Loucy (cell line): ENCODE measurements around the gene CASQ2.

Experiments used
- H2AFZ ChIP-seq: fragments of 200-600 bp; sonication (generic); 2 replicates; pipeline ENCODE4 v1.6.0; 2016; ENCODE audit warnings: antibody characterized with exemption, mild to moderate bottlenecking, low read length, moderate library complexity
- H3F3A ChIP-seq: fragments of 200-600 bp; 2 replicates; pipeline ENCODE4 v1.6.0; 2016; ENCODE audit warnings: antibody characterized with exemption, low read depth, mild to moderate bottlenecking
- H3K27me3 ChIP-seq: fragments of 200-600 bp; sonication (generic); 2 replicates; pipeline ENCODE4 v1.6.1; 2014; ENCODE audit warnings: low read length, mild to moderate bottlenecking; ENCODE audit not compliant: insufficient read depth, poor library complexity, severe bottlenecking
- H3K36me3 ChIP-seq: fragments of 200-600 bp; sonication (generic); 2 replicates; pipeline ENCODE4 v1.6.1; 2016; ENCODE audit warnings: low read length; ENCODE audit not compliant: insufficient read depth
- H3K4me1 ChIP-seq: fragments of 200-600 bp; sonication (generic); 2 replicates; pipeline ENCODE4 v1.5.1; 2014; ENCODE audit warnings: low read length, mild to moderate bottlenecking; ENCODE audit not compliant: insufficient read depth, poor library complexity, severe bottlenecking
- H3K4me2 ChIP-seq: fragments of 200-600 bp; sonication (generic); 2 replicates; pipeline ENCODE4 v1.6.0; 2014; ENCODE audit warnings: antibody characterized with exemption, low read length, low read depth, mild to moderate bottlenecking; ENCODE audit not compliant: poor library complexity, severe bottlenecking
- H3K4me3 ChIP-seq: fragments of 200-600 bp; sonication (generic); 2 replicates; pipeline ENCODE4 v1.5.1; 2014; ENCODE audit warnings: low read length, mild to moderate bottlenecking, mixed read lengths; ENCODE audit not compliant: poor library complexity, severe bottlenecking
- H3K79me2 ChIP-seq: fragments of 200-600 bp; sonication (generic); 2 replicates; pipeline ENCODE4 v1.6.1; 2014; ENCODE audit warnings: low read length; ENCODE audit not compliant: insufficient read depth
- H3K9ac ChIP-seq: fragments of 200-600 bp; sonication (generic); 2 replicates; pipeline ENCODE4 v1.6.0; 2014; ENCODE audit warnings: mild to moderate bottlenecking, low read depth, low read length, moderate library complexity; ENCODE audit not compliant: poor library complexity, severe bottlenecking
- H3K9me2 ChIP-seq: fragments of 200-600 bp; sonication (generic); replicated peaks from 2 replicates; pipeline ENCODE4 v1.6.1; 2016; ENCODE audit warnings: low read depth, low read length, mixed read lengths
- H3K9me3 ChIP-seq: fragments of 200-600 bp; sonication (generic); 2 replicates; pipeline ENCODE4 v1.6.1; 2014; ENCODE audit warnings: mild to moderate bottlenecking, antibody characterized with exemption, low read length, low read depth; ENCODE audit not compliant: insufficient read depth
- H4K20me1 ChIP-seq: fragments of 200-600 bp; sonication (generic); 2 replicates; pipeline ENCODE4 v1.6.0; 2014; ENCODE audit warnings: antibody characterized with exemption, low read length, mild to moderate bottlenecking; ENCODE audit not compliant: insufficient read depth, poor library complexity, severe bottlenecking
- CTCF ChIP-seq: fragments of 200-600 bp; sonication (generic); conservative IDR thresholded peaks from 2 replicates; pipeline ENCODE4 v1.5.1; 2014; ENCODE audit warnings: mild to moderate bottlenecking, antibody characterized with exemption, low read length
- EZH2phosphoT487 ChIP-seq: fragments of 200-600 bp; IDR thresholded peaks from 2 replicates; pipeline ENCODE4 v1.6.1; 2018; ENCODE audit warnings: antibody characterized with exemption, mild to moderate bottlenecking, moderate library complexity, borderline replicate concordance

CASQ2 gene

GRCh38 chr1:115748401-115749150 is 19.9 kb downstream of the CASQ2 start:
- no peaks in the 10 kb centered on the region for H3K27me3 ChIP-seq
- no peaks in the 10 kb centered on the region for H3F3A ChIP-seq
- H3K79me2 ChIP-seq = no peaks in the 10 kb centered on the region
- no peaks in the 10 kb centered on the region for H4K20me1 ChIP-seq
- no peak overlapping the region for H3K4me3 ChIP-seq
- H3K9ac ChIP-seq = no peak overlapping the region
- no peak for TF ChIP-seq CTCF
- no peak for TF ChIP-seq EZH2phosphoT487
- H3K9me3 ChIP-seq = no peaks in the 10 kb centered on the region
- no peak overlapping the region for H2AFZ ChIP-seq
- no peaks in the 10 kb centered on the region for H3K36me3 ChIP-seq
- no peak overlapping the region for H3K4me2 ChIP-seq
- H3K4me1 ChIP-seq = no peaks in the 10 kb centered on the region
- H3K9me2 ChIP-seq = no peaks in the 10 kb centered on the region

GRCh38 chr1:115746021-115746690 is 22.4 kb downstream of the CASQ2 start:
- H3K4me3 ChIP-seq = no peak overlapping the region
- no peaks in the 10 kb centered on the region for H4K20me1 ChIP-seq
- H3K27me3 ChIP-seq = no peaks in the 10 kb centered on the region
- no peaks in the 10 kb centered on the region for H3K9me3 ChIP-seq
- H3K9ac ChIP-seq = no peak overlapping the region
- H2AFZ ChIP-seq = no peak overlapping the region
- no peak for TF ChIP-seq EZH2phosphoT487
- no peak for TF ChIP-seq CTCF
- H3F3A ChIP-seq = no peaks in the 10 kb centered on the region
- H3K4me1 ChIP-seq = no peaks in the 10 kb centered on the region
- no peaks in the 10 kb centered on the region for H3K9me2 ChIP-seq
- H3K4me2 ChIP-seq = no peak overlapping the region
- no peaks in the 10 kb centered on the region for H3K36me3 ChIP-seq
- no peaks in the 10 kb centered on the region for H3K79me2 ChIP-seq

GRCh38 chr1:115744646-115745275 is 23.8 kb downstream of the CASQ2 start:
- Histone ChIP-seq H3K4me2 (no peak overlapping the region), H3K4me1 (no peaks in the 10 kb centered on the region), H3K79me2 (no peaks in the 10 kb centered on the region), H3K9me3 (no peaks in the 10 kb centered on the region), H3K36me3 (no peaks in the 10 kb centered on the region), H3K4me3 (no peak overlapping the region), H3F3A (no peaks in the 10 kb centered on the region), H2AFZ (no peak overlapping the region), H4K20me1 (no peaks in the 10 kb centered on the region), H3K9ac (no peak overlapping the region), H3K9me2 (no peaks in the 10 kb centered on the region), H3K27me3 (no peaks in the 10 kb centered on the region)
- TF ChIP-seq CTCF = no peak
- TF ChIP-seq EZH2phosphoT487 = no peak
